Type B pancreatic cell (in vitro differentiated cells): ENCODE results near the gene VPREB1. TPM values are rescaled to one million over a fixed set of nuclear protein-coding genes. Genes with fewer than 3 reads are reported as not detected.

Experiments used
- DNase-seq: peaks from one replicate; pipeline ENCODE4 v3.0.0; 2021; ENCODE audit warnings: mixed read lengths; ENCODE audit not compliant: unreplicated experiment; ENCODE audit errors: extremely low spot score
- H3K27ac Mint-ChIP-seq: 2 replicates; pipeline ENCODE4 v1.8.0; 2021; ENCODE audit warnings: mild to moderate bottlenecking, mixed read lengths
- H3K27me3 Mint-ChIP-seq: 2 replicates; pipeline ENCODE4 v1.8.0; 2021; ENCODE audit warnings: mixed read lengths
- H3K36me3 Mint-ChIP-seq: 2 replicates; pipeline ENCODE4 v1.8.0; 2021; ENCODE audit warnings: mixed read lengths
- H3K4me1 Mint-ChIP-seq: one replicate; pipeline ENCODE4 v1.8.0; 2021; ENCODE audit warnings: mixed read lengths; ENCODE audit not compliant: unreplicated experiment
- H3K4me3 Mint-ChIP-seq: 2 replicates; pipeline ENCODE4 v1.8.0; 2021; ENCODE audit warnings: mild to moderate bottlenecking, mixed read lengths
- H3K9me3 Mint-ChIP-seq: 2 replicates; pipeline ENCODE4 v1.8.0; 2021; ENCODE audit warnings: mixed read lengths
- long read RNA-seq: library from polyadenylated mRNA; unstranded; transcript quantifications from one replicate; pipeline ENCODE4 v2.0.0, GENCODE V29; 2020
- total RNA-seq: library from RNA; stranded (reverse); gene quantifications from 2 replicates; pipeline ENCODE4 v1.2.1, GENCODE V29; 2021; ENCODE audit warnings: low replicate concordance
- TF ChIP-seq, protein P1 (sequence below): fragments of 200-600 bp; sonication (generic); conservative IDR thresholded peaks from 2 replicates; pipeline ENCODE4 v1.5.0; 2021; ENCODE audit warnings: antibody characterized with exemption, mild to moderate bottlenecking

The VPREB1 gene
- not detected in 2 replicates for total RNA-seq
- long read RNA-seq = 0 reads

- H3K4me3 Mint-ChIP-seq = no peak within 1 kb of the TSS
- H3K9me3 Mint-ChIP-seq = no peaks in the 10 kb centered on the region
- DNase-seq = no peak
- TF ChIP-seq, protein P1, sequence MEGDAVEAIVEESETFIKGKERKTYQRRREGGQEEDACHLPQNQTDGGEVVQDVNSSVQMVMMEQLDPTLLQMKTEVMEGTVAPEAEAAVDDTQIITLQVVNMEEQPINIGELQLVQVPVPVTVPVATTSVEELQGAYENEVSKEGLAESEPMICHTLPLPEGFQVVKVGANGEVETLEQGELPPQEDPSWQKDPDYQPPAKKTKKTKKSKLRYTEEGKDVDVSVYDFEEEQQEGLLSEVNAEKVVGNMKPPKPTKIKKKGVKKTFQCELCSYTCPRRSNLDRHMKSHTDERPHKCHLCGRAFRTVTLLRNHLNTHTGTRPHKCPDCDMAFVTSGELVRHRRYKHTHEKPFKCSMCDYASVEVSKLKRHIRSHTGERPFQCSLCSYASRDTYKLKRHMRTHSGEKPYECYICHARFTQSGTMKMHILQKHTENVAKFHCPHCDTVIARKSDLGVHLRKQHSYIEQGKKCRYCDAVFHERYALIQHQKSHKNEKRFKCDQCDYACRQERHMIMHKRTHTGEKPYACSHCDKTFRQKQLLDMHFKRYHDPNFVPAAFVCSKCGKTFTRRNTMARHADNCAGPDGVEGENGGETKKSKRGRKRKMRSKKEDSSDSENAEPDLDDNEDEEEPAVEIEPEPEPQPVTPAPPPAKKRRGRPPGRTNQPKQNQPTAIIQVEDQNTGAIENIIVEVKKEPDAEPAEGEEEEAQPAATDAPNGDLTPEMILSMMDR = no peak
- no peaks in the 10 kb centered on the region for H3K36me3 Mint-ChIP-seq
- no peaks in the 10 kb centered on the region for H3K4me1 Mint-ChIP-seq
- no peak within 1 kb of the TSS for H3K27ac Mint-ChIP-seq
- H3K27me3 Mint-ChIP-seq = peaks cover 85% of the 10 kb centered on the region
Measured at GRCh38 chr22:22244316-22245250, at the start of gene VPREB1. VPREB1 (plus strand) TSS chr22:22244786; CDS start chr22:22244814, 28 bp downstream.

GRCh38 chr22:22194931-22195264 is 49.7 kb upstream of the VPREB1 start:
- H3K36me3 Mint-ChIP-seq = no peaks in the 10 kb centered on the region
- H3K4me1 Mint-ChIP-seq = no peaks in the 10 kb centered on the region
- TF ChIP-seq, protein P1 = no peak
- no peak overlapping the region for H3K27ac Mint-ChIP-seq
- H3K9me3 Mint-ChIP-seq = no peaks in the 10 kb centered on the region
- H3K27me3 Mint-ChIP-seq = peaks cover 64% of the 10 kb centered on the region
- no peak overlapping the region for H3K4me3 Mint-ChIP-seq
- no peak for DNase-seq

GRCh38 chr22:22195265-22196017 is 49.1 kb upstream of the VPREB1 start:
- Mint-ChIP-seq H3K9me3 (no peaks in the 10 kb centered on the region), H3K4me1 (no peaks in the 10 kb centered on the region), H3K27ac (no peak overlapping the region), H3K27me3 (peaks cover 64% of the 10 kb centered on the region), H3K36me3 (no peaks in the 10 kb centered on the region), H3K4me3 (no peak overlapping the region)
- no peak for DNase-seq
- TF ChIP-seq, protein P1 = peak; percentile 90

DNA sequence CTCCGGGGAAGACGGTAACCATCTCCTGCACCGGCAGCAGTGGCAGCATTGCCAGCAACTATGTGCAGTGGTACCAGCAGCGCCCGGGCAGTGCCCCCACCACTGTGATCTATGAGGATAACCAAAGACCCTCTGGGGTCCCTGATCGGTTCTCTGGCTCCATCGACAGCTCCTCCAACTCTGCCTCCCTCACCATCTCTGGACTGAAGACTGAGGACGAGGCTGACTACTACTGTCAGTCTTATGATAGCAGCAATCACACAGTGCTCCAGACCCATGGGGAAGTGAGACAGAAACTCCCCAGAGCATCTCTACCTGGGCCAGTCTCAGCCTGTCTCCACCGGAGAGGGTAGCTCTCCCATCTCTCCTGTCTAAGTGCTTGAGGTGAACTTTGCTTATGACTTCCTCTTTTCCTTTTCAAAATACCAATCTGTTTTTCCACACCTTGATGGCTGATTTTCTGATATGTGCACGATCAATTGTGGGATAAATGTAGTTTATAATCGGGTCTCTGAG is 48.5 kb upstream of the VPREB1 start:
- no peak for DNase-seq
- Mint-ChIP-seq H3K27me3 (peaks cover 64% of the 10 kb centered on the region), H3K4me1 (no peaks in the 10 kb centered on the region), H3K27ac (no peak overlapping the region), H3K9me3 (no peaks in the 10 kb centered on the region), H3K36me3 (no peaks in the 10 kb centered on the region), H3K4me3 (no peak overlapping the region)
- TF ChIP-seq, protein P1 = no peak

GRCh38 chr22:22196833-22197477 is 47.6 kb upstream of the VPREB1 start:
- H3K27ac Mint-ChIP-seq = no peak overlapping the region
- TF ChIP-seq, protein P1 = no peak
- H3K27me3 Mint-ChIP-seq = peaks cover 68% of the 10 kb centered on the region

More at GRCh38 chr22:22196833-22197477, 47.6 kb upstream of the VPREB1 start:
- Mint-ChIP-seq H3K9me3 (no peaks in the 10 kb centered on the region), H3K36me3 (no peaks in the 10 kb centered on the region), H3K4me1 (no peaks in the 10 kb centered on the region), H3K4me3 (no peak overlapping the region)
- DNase-seq = no peak
